ENCODE results near the gene LIN7B.

LIN7B gene

DNA sequence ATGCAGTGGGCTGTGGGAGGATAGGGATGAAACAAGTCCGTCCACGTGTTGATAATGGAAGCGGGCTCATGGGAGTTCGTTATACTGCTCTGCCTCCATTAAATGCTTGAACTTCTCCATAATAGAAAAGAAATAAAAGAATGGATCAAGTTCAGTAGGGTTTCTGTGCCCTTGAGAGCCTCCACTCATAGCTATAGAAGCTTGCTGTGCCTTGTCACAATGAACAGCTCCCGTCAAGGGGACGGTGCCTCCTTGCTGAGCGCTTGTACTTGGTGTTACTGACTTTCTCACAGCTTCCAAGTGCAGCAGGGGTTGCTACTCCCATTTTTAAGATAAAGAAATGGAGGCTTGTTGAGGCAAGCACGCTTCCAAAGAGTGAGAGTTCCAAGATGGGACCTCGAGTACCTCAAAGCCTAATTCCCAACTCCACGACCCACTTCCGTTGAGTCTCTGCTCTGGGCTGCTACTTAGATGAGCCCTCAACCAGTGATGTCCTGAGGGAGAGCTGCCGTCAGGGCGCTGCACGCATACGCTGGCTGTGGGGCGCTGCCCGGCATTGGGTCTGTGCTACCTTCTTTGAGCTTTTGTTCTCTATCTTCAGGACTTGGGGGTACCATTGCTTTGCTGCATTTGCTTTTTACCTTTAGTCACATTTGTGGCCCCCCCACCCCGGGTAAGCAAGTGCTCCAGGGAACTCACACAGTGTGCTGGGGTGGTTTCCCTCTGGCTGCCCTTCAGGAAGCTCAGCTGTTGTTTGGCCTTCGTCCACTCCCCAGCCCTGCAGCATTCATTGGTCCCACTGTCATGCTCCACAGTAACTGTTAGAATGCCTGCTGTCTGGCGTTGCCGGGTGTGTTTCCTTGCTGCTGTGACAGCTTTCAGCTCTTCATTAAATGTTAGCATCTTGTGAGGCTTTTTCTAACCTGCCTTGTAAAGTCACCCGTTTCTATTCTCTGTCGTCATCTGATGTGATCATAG is 19.4 kb upstream of the LIN7B start:
- DNase-seq (ENCODE audit: low read depth in 3 of 3), result no peak

DNA sequence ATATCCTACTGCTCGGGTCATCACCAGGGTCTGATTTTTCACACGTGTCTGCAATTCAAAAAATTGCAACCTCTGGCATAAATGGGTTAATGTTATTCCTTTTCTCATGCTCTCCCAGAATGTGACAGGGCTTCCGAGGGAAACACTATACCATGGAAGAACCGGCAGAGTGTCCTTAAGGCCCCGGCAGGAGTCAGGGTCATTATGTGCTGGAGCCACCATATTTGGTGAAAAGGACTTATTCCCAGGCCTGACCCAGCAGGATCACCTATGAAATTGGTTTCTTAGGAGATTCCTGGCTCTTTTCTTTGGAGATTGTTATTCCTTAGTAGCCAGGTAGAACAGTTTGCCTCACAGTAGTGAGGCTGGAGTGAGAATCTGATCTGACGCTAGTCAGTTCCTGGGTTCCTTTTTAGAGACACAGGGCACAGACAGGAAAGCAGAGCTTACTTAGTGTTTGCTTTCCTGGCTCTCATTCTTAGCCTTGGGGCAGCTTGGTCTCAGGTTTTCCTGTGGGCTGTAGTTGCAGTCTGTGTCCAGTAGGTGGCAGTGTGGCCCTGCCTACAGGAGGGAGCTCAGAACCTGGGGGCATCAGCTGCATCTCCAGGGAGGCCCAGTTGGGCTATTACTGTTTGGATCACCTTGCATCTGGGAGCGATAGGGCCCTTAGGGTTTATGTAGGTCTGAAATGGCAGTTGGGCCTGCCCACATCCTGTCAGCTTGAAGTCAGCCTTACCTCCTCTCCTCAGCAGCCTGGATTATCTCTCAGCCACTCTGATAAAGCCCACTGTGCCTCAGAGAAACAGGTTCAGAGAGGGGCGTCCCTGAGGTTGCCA is 16.5 kb upstream of the LIN7B start:
- DNase-seq (ENCODE audit: low read depth in 3 of 3), result peak; percentile 40 to 54 (median 44)

GRCh38 chr19:49098795-49099194 is 15.4 kb upstream of the LIN7B start:
- no peak for DNase-seq (ENCODE audit: low read depth in 3 of 3)

DNA sequence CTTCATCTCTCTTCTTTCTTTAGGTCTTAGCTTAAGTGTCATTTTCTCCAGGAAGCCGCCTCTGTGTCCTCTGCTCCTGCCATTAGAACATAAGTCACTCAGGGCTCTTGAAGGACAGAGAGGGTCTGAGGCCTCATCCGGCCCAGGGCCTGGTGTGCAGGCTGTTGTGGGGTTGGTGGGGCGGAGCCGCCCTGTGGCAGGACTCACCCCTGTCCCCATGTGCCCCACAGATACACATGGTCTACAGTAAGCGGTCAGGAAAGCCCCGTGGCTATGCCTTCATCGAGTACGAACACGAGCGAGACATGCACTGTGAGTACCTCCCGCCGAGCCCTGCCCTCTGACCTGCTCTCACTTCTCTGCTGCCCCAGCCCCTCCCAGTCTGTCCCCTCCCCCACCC is 13.0 kb upstream of the LIN7B start:
- no peak for DNase-seq (ENCODE audit: low read depth in 3 of 3)

DNA sequence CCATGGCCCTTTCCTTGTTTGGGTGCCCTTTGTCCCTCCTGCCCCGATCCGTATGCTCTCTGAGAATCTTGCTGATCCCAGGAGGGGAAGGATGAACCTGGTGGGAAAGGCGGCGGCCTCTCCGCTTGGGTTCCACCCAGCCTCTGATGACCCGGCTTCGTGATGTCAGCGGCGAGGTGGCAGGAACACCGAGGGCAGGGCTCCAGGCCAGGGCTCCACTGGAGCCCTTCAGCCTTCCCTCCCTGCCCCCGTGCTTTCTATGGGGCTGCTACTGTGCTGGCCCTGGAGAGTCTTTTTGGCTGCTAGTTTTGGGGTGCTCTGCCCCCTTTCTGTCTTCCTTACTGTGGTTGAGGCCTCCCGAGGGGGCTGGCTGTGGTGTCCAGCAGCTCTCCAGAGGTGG is 11.9 kb upstream of the LIN7B start:
- DNase-seq (ENCODE audit: low read depth in 3 of 3), result no peak

GRCh38 chr19:49103331-49104085 is 10.7 kb upstream of the LIN7B start:
- DNase-seq (ENCODE audit: low read depth in 3 of 3), result no peak

DNA sequence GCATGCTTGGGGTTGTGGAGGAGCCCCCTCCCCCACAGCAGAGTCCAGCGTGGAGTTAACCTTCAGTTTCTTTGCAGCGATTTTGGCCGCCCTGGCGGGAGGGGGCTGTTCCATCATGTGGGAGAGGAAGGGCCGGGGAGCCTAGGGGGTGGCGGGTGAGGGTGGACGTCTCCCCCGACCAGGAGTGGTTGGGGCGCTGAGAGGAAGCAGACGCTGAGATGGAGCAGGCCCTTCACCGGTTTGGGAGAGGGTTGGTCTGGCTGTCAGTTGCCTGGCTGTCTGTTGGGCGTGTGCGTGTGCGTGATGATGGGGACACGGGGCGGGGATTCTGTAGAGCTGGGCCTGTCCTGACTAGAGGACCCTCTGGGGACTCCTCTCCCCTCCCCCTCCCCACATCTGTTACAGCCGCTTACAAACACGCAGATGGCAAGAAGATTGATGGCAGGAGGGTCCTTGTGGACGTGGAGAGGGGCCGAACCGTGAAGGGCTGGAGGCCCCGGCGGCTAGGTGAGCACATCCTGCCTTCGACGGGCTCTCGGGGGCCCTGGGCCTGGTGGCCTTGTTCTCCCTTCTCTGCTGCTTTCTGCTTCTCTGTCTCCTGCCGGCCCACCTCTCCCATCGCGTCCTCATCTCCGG is 9.8 kb upstream of the LIN7B start:
- DNase-seq (ENCODE audit: low read depth in 3 of 3), result no peak

- peak; percentile 35 to 59 (median 43) for DNase-seq (ENCODE audit: low read depth in 3 of 3)
Observed at GRCh38 chr19:49106648-49107135, 7.5 kb upstream of the LIN7B start.

- no peak for DNase-seq (ENCODE audit: low read depth in 3 of 3)
Observed at GRCh38 chr19:49107625-49108459, 6.3 kb upstream of the LIN7B start.

DNA sequence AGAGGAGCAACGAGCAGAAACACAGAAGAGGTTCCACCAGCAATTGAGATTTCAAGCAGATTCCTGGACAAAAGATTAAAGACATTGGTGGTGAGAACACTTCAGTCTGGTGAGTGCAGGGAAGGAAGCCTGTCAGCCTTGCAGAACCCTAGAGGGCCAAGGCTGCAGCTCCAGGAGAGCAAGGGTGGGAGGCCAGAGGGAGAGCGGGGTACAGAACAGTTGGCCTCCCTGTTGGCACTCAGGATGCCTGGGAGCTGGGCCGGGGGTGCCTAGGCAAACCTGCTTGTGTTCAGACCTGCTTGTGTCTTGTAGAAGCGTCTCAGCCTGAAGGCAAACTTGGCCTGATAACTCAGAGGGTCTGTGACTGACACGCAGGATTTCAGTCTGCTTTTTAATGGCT is 5.1 kb upstream of the LIN7B start:
- no peak for DNase-seq (ENCODE audit: low read depth in 3 of 3)

DNA sequence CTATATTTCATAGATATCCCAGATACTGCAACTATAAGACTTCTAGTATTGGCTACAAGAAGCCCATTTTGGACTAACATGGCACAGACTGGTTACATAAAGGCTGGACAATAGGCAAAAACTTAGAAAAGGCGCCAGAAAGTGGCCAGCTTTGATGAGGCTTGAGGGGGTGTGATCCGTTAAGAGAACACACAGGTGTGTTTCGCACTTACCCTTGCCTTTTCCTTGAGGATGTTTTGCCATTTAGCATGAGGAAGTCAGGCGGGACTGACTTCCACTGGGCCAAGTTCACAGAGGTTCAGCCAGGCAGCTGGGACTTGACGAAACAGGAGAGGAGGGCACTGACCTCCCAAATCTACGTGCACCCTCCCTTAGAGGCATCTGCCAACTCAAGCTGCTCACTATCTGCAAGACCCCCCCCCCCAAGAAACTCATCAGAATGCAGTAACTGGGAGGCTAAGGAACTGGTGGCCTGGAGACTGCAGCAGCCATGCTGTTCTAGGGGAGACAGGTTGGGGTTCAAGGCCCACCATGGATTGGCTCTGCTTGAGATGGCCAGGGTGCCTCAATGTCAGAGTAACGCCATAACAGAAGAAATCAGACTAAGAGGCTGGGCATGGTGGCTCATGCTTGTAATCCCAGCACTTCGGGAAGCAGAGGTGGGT is 4.5 kb upstream of the LIN7B start:
- no peak for DNase-seq (ENCODE audit: low read depth in 3 of 3)

DNA sequence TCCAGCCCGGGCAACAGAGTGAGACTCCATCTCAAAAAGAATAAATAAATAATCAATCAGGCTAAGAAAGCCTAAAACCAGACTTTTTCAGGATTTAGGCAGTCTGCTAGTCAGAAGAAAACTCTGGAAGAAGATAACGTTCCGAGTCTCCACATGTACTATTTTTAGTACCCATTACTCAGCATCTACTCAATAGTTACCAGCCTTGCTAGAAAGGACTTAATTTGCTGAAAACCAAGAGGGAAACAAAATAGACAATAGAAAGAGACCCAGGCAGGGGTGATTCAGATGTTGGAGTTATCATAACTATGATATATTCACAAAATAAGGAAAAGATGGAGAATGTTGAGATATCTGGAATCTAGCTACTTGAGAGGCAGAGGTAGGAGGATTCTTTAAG is 3.6 kb upstream of the LIN7B start:
- no peak for DNase-seq (ENCODE audit: low read depth in 3 of 3)

- no peak for DNase-seq (ENCODE audit: low read depth in 3 of 3)
Observed at GRCh38 chr19:49111218-49111998, 2.8 kb upstream of the LIN7B start.

GRCh38 chr19:49114630-49115363 is 627 bp downstream of the LIN7B start:
- DNase-seq (ENCODE audit: low read depth in 3 of 3), result peak in 2 of 3 donors; percentile 21 to 47

DNA sequence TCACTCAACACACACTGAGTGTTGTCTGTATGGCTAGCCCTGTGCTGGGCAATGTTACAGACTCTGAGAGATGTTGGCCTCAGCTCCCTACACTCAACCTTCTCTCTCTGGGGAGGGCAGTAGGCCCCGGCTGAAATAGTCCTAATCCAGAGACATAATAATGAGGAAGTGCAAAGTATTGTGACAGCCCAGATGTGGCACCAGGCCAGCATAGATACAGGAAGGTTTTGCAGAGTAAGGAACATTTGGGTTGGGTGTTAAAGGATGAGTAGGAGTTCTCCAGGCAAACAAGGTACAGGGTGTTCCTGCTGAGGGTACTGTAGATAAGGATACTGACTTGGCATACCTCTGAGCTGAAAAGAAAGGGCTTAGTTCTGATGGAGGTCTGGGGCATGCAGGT is 2.4 kb downstream of the LIN7B start:
- DNase-seq (ENCODE audit: low read depth in 3 of 3), result no peak

DNA sequence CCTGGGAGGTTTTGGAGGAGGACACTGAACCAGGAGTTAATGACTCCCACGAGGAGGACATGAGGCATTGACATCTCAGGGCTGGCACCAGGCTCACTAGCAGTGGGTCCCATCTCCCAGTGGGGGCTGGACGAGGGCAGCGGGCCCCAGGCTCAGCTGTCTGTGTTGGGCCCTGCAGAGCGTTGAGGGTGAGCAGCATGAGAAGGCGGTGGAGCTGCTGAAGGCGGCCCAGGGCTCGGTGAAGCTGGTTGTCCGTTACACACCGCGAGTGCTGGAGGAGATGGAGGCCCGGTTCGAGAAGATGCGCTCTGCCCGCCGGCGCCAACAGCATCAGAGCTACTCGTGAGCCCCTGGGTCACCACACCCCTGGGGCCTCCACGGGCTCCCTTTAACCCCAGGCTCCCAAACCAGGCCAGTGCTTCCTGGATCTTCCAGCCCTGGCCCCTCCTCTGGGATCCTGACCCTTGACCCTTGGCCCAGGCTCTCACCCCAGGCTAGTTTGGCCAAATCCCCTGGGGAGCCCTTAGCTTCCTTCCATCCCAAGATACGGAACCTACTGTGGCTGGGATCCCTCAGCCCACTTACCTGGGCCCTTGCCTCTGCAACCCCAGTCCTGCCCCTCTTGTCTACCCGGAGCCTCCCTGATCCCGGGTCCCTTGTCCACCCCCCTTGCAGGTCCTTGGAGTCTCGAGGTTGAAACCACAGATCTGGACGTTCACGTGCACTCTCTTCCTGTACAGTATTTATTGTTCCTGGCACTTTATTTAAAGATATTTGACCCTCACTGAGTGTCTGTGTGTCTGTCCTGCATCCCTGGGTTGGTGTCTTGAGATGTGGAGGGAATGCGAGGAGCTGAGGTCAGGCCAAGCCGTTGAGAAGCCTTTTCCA is 3.8 kb downstream of the LIN7B start:
- DNase-seq (ENCODE audit: low read depth in 3 of 3), result no peak

Data from stimulated activated CD4-positive, alpha-beta T cell treated with anti-CD3 and anti-CD28 coated beads, TNF-alpha, amount 100 ng/mL, for 48 hours (primary cell).